Measurements from ENCODE around the gene TTLL11.

- TF ChIP-seq EZH2phosphoT487 (IDR thresholded peaks at IDR 0.05; ENCODE audit: borderline replicate concordance, low read depth, low read length) = no peak
- no peak for TF ChIP-seq CTCF (conservative IDR thresholded peaks at IDR 0.05; ENCODE audit: low read length)
These were observed 177.8 kb downstream of the TTLL11 start for GRCh38 chr9:121915304-121915625.
